Measurements from ENCODE around the gene CACUL1. TPM values are rescaled to one million over a fixed set of nuclear protein-coding genes. Genes with fewer than 3 reads are reported as not detected.

The CACUL1 gene
- total RNA-seq, 1 experiment from 2014 or later, result 67.5 TPM

GRCh38 chr10:118729641-118730258 lies 25.0 kb downstream of the CACUL1 start:
- intact Hi-C loops (cut with micrococcal nuclease), result no loop called here
- Histone ChIP-seq H3K4me3 (replicated peaks in 1 of 2; ENCODE audit: low read depth in 1 of 2, low read length in 2 of 2) (no peak overlapping the region), H3K36me3 (ENCODE audit: control insufficient read depth in 1 of 2, insufficient read depth in 2 of 2, low read length in 2 of 2) (no peaks in the 10 kb centered on the region), H2AFZ (ENCODE audit: low read depth, low read length, poor library complexity, severe bottlenecking) (no peak overlapping the region), H3K4me2 (ENCODE audit: low read length) (no peak overlapping the region), H3K9me3 (ENCODE audit: control insufficient read depth in 1 of 2, insufficient read depth in 1 of 2, low read depth in 1 of 2, low read length in 2 of 2) (no peaks in the 10 kb centered on the region), H4K20me1 (ENCODE audit: insufficient read depth) (peaks cover 11% of the 10 kb centered on the region; the same call in 1 of the 2 replicates), H3K27me3 (ENCODE audit: insufficient read depth, low read length) (no peaks in the 10 kb centered on the region), H3K4me1 (ENCODE audit: control insufficient read depth in 1 of 2, insufficient read depth in 2 of 2, low read length in 2 of 2) (no peaks in the 10 kb centered on the region), H3K9ac (ENCODE audit: low read length) (no peak overlapping the region), H3K27ac (ENCODE audit: low read depth, low read length) (no peak overlapping the region), H3K79me2 (ENCODE audit: insufficient read depth, low read length) (peaks cover 87% of the 10 kb centered on the region), H3K9me2 (ENCODE audit: insufficient read depth) (no peaks in the 10 kb centered on the region)
- TF ChIP-seq CEBPB (IDR thresholded peaks at IDR 0.05; ENCODE audit: low read depth), result no peak
- TF ChIP-seq ZNF274 (IDR thresholded peaks at IDR 0.05; ENCODE audit: low read depth, low read length), result no peak
- TF ChIP-seq FOSL1 (IDR thresholded peaks at IDR 0.05; ENCODE audit: low read depth), result no peak
- TF ChIP-seq POLR2AphosphoS5 (IDR thresholded peaks at IDR 0.05; ENCODE audit: low read depth, low read length), result no peak
- no peak for TF ChIP-seq EZH2 (IDR thresholded peaks at IDR 0.05)
- TF ChIP-seq EZH2phosphoT487 (IDR thresholded peaks at IDR 0.05; ENCODE audit: borderline replicate concordance), result no peak
- TF ChIP-seq TCF7L2 (IDR thresholded peaks at IDR 0.05; ENCODE audit: borderline replicate concordance, extremely low read depth, insufficient read depth, insufficient read length), result no peak
- no peak for TF ChIP-seq ZBTB33 (IDR thresholded peaks at IDR 0.05; ENCODE audit: extremely low read depth, insufficient replicate concordance, low read length)
- no peak for TF ChIP-seq SIN3A (IDR thresholded peaks at IDR 0.05; ENCODE audit: low read depth)
- no peak for TF ChIP-seq REST (IDR thresholded peaks at IDR 0.05; ENCODE audit: low read depth)
- TF ChIP-seq, protein P1, sequence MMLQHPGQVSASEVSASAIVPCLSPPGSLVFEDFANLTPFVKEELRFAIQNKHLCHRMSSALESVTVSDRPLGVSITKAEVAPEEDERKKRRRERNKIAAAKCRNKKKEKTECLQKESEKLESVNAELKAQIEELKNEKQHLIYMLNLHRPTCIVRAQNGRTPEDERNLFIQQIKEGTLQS (IDR thresholded peaks at IDR 0.05), result no peak
- TF ChIP-seq JUND (IDR thresholded peaks at IDR 0.05), result no peak
- TF ChIP-seq, protein P2, sequence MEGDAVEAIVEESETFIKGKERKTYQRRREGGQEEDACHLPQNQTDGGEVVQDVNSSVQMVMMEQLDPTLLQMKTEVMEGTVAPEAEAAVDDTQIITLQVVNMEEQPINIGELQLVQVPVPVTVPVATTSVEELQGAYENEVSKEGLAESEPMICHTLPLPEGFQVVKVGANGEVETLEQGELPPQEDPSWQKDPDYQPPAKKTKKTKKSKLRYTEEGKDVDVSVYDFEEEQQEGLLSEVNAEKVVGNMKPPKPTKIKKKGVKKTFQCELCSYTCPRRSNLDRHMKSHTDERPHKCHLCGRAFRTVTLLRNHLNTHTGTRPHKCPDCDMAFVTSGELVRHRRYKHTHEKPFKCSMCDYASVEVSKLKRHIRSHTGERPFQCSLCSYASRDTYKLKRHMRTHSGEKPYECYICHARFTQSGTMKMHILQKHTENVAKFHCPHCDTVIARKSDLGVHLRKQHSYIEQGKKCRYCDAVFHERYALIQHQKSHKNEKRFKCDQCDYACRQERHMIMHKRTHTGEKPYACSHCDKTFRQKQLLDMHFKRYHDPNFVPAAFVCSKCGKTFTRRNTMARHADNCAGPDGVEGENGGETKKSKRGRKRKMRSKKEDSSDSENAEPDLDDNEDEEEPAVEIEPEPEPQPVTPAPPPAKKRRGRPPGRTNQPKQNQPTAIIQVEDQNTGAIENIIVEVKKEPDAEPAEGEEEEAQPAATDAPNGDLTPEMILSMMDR (IDR thresholded peaks at IDR 0.05 in 2 of 3, conservative IDR thresholded peaks at IDR 0.05 in 1 of 3; ENCODE audit: borderline replicate concordance in 1 of 3, insufficient read depth in 1 of 3, low read depth in 2 of 3, low read length in 2 of 3), result no peak
- TF ChIP-seq POLR2A (IDR thresholded peaks at IDR 0.05; ENCODE audit: borderline replicate concordance, extremely low read depth, insufficient read depth, insufficient read length), result no peak
- TF ChIP-seq, protein P3, sequence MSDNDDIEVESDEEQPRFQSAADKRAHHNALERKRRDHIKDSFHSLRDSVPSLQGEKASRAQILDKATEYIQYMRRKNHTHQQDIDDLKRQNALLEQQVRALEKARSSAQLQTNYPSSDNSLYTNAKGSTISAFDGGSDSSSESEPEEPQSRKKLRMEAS (IDR thresholded peaks at IDR 0.05), result no peak
- no peak for TF ChIP-seq ELF1 (IDR thresholded peaks at IDR 0.05; ENCODE audit: borderline replicate concordance, low read depth)
- no TSS peak for BruUV-seq (replicated peaks)
- RAD21 ChIA-PET (ENCODE audit: low non-redundant PET in 1 of 2, low total read pairs in 2 of 2, uncharacterized antibody in 2 of 2, unreplicated experiment in 2 of 2), result no interaction called here
- DNase-seq (ENCODE audit: low read depth, low spot score) (no peak), ATAC-seq (no peak)
- POLR2A ChIA-PET, result no interaction called here
- CTCF ChIA-PET, result interaction anchor here (1.5 kb wide), 1 partner anchor 9 kb away, joined by 6 read pairs; no protein-coding TSS in a partner anchor

Measured in HCT116 (cell line).